ENCODE measurements around the gene WDR70.
A peak's percentile ranks its signal among the peaks of the same experiment; 100 is the strongest.
"Not testable (repeated sequence)": the region's sequence is repeated elsewhere in the genome, so short reads cannot be mapped to it uniquely, and the experiment has no call there.

The WDR70 gene

GRCh38 chr5:37640088-37640487, 261.0 kb downstream of the WDR70 start:
- DNase-seq (ENCODE audit: low read depth) = no peak

- no peak for DNase-seq (ENCODE audit: low read depth)
Observed at GRCh38 chr5:37641933-37642332, 262.8 kb downstream of the WDR70 start.

GRCh38 chr5:37645707-37646106, 266.6 kb downstream of the WDR70 start:
- no peak for DNase-seq (ENCODE audit: low read depth)

GRCh38 chr5:37654566-37654965, 275.4 kb downstream of the WDR70 start:
- not testable (repeated sequence) for DNase-seq (ENCODE audit: low read depth)

GRCh38 chr5:37657046-37657445, 277.9 kb downstream of the WDR70 start:
- DNase-seq (ENCODE audit: low read depth) = no peak

GRCh38 chr5:37658440-37658839, 279.3 kb downstream of the WDR70 start:
- peak; percentile 21 for DNase-seq (ENCODE audit: low read depth)

- DNase-seq (ENCODE audit: low read depth) = no peak
Observed at GRCh38 chr5:37660319-37660718, 281.2 kb downstream of the WDR70 start.

- DNase-seq (ENCODE audit: low read depth) = no peak
Observed at GRCh38 chr5:37661227-37661920, 282.3 kb downstream of the WDR70 start.

- no peak for DNase-seq (ENCODE audit: low read depth)
Observed at GRCh38 chr5:37661951-37662350, 282.8 kb downstream of the WDR70 start.

GRCh38 chr5:37662362-37662761, 283.2 kb downstream of the WDR70 start:
- DNase-seq (ENCODE audit: low read depth) = no peak

GRCh38 chr5:37662789-37663485, 283.8 kb downstream of the WDR70 start:
- DNase-seq (ENCODE audit: low read depth) = no peak

- no peak for DNase-seq (ENCODE audit: low read depth)
Observed at GRCh38 chr5:37663538-37663937, 284.4 kb downstream of the WDR70 start.

- DNase-seq (ENCODE audit: low read depth) = no peak
Observed at GRCh38 chr5:37664551-37664950, 285.4 kb downstream of the WDR70 start.

- no peak for DNase-seq (ENCODE audit: low read depth)
Observed at GRCh38 chr5:37665272-37665671, 286.2 kb downstream of the WDR70 start.

- DNase-seq (ENCODE audit: low read depth) = no peak
Observed at GRCh38 chr5:37665889-37666288, 286.8 kb downstream of the WDR70 start.

- no peak for DNase-seq (ENCODE audit: low read depth)
Observed at GRCh38 chr5:37667430-37667829, 288.3 kb downstream of the WDR70 start.

- no peak for DNase-seq (ENCODE audit: low read depth)
Observed at GRCh38 chr5:37667846-37668245, 288.7 kb downstream of the WDR70 start.

GRCh38 chr5:37668524-37669047, 289.5 kb downstream of the WDR70 start:
- DNase-seq (ENCODE audit: low read depth) = peak; percentile 95

GRCh38 chr5:37672118-37672588, 293.0 kb downstream of the WDR70 start:
- DNase-seq (ENCODE audit: low read depth) = not testable (repeated sequence)

GRCh38 chr5:37674361-37674760, 295.2 kb downstream of the WDR70 start:
- DNase-seq (ENCODE audit: low read depth) = not testable (repeated sequence)

- not testable (repeated sequence) for DNase-seq (ENCODE audit: low read depth)
Observed at GRCh38 chr5:37679326-37679725, 300.2 kb downstream of the WDR70 start.

- not testable (repeated sequence) for DNase-seq (ENCODE audit: low read depth)
Observed at GRCh38 chr5:37679903-37680302, 300.8 kb downstream of the WDR70 start.

- DNase-seq (ENCODE audit: low read depth) = no peak
Observed at GRCh38 chr5:37683072-37683471, 304.0 kb downstream of the WDR70 start.
